Esophagus muscularis mucosa (tissue), 4 donors: ENCODE results near the gene TMEM106B. TPM values are rescaled to one million over a fixed set of nuclear protein-coding genes. Genes with fewer than 3 reads are reported as not detected.

ENCODE experiments used
- DNase-seq: peaks from one replicate; pipeline ENCODE4 v3.0.0-alpha.2; 2017; ENCODE audit errors: extremely low spot score
- H3K27ac ChIP-seq, 4 donors: fragments of 200-600 bp; sonication (generic); replicated peaks in 1 of 4; 1 replicate in 3 of 4; 2 replicates in 1 of 4; pipeline ENCODE4 v1.5.1; 2016 to 2019; ENCODE audit warnings: mild to moderate bottlenecking in 1 of 4
- H3K27me3 ChIP-seq, 4 donors: fragments of 200-600 bp; sonication (generic); one replicate each; pipeline versions ENCODE4 v1.5.1 to v1.6.0; 2016 to 2019
- H3K36me3 ChIP-seq, 4 donors: fragments of 200-600 bp; sonication (generic); one replicate each; pipeline ENCODE4 v1.5.1; 2016 to 2019
- H3K4me1 ChIP-seq, 4 donors: fragments of 200-600 bp; sonication (generic); one replicate each; pipeline ENCODE4 v1.5.1; 2016 to 2019
- H3K4me3 ChIP-seq, 4 donors: fragments of 200-600 bp; sonication (generic); 1 replicate in 2 of 4; 2 replicates in 2 of 4; pipeline ENCODE4 v1.5.1; 2016 to 2019; ENCODE audit warnings: mild to moderate bottlenecking in 4 of 4, moderate library complexity in 1 of 4
- H3K9me3 ChIP-seq, 4 donors: fragments of 200-600 bp; sonication (generic); 1 replicate in 3 of 4; 2 replicates in 1 of 4; pipeline ENCODE4 v1.5.1; 2016 to 2019
- CTCF ChIP-seq, 3 experiments: fragments of 200-600 bp in 2 of 3; fragments of 450-650 bp in 1 of 3; sonication (generic) in 2 of 3; IDR thresholded peaks; one replicate each; pipeline ENCODE4 v1.5.1; 2017 to 2019; ENCODE audit warnings: antibody characterized with exemption in 3 of 3, mild to moderate bottlenecking in 2 of 3, moderate library complexity in 1 of 3
- EP300 ChIP-seq: sonication (generic); formaldehyde crosslinking; IDR thresholded peaks from one replicate; pipeline ENCODE4 v1.6.1; 2017; ENCODE audit warnings: antibody characterized with exemption
- POLR2A ChIP-seq: fragments of 450-650 bp; IDR thresholded peaks from one replicate; pipeline ENCODE4 v1.6.1; 2017; ENCODE audit warnings: antibody characterized with exemption, moderate library complexity, mild to moderate bottlenecking, low read depth
- POLR2AphosphoS5 ChIP-seq, 2 donors: sonication (generic); formaldehyde crosslinking; IDR thresholded peaks; one replicate each; pipeline ENCODE4 v1.6.1; 2017; ENCODE audit warnings: antibody characterized with exemption in 2 of 2
- WGBS: methylation state at CpG from one replicate; pipeline ENCODE4 v1.1.5; 2018; 5-methylcytosine and 5-hydroxymethylcytosine counted together
- intact Hi-C: fragments of 100-400 bp; cut with DNase I; formaldehyde crosslinking; loops from one replicate; pipeline ENCODE4 v1.15.1; 2023
- total RNA-seq, 4 donors: library from RNA; depleted of rRNA; stranded (reverse); fragments of >200 nt; gene quantifications; one replicate each; pipeline versions ENCODE4 v1.1.0 to v1.2.1, GENCODE V29; 2016

The TMEM106B gene
- total RNA-seq, 4 donors from 2014 or later: 39.3 to 49.8 (median 44.1) TPM

GRCh38 chr7:12207046-12207445 is 4.0 kb upstream of the TMEM106B start:
- DNase-seq: no peak
- Histone ChIP-seq H3K9me3 (no peaks in the 10 kb centered on the region), H3K27ac (no peak overlapping the region), H3K27me3 (no peaks in the 10 kb centered on the region), H3K4me1 (peaks cover 2 to 9% (median 6%) of the 10 kb centered on the region in 4 donors), H3K4me3 (no peak overlapping the region), H3K36me3 (no peaks in the 10 kb centered on the region)
- intact Hi-C loops: no loop called here
- no peak for TF ChIP-seq CTCF (IDR thresholded peaks at IDR 0.05)
- WGBS: 55% methylated on average over 2 of the region's 2 CpGs

GRCh38 chr7:12209221-12209620 is 1.9 kb upstream of the TMEM106B start:
- Histone ChIP-seq H3K27me3 (no peaks in the 10 kb centered on the region), H3K36me3 (no peaks in the 10 kb centered on the region), H3K4me1 (peaks cover 10 to 23% (median 17%) of the 10 kb centered on the region in 4 donors), H3K9me3 (no peaks in the 10 kb centered on the region), H3K4me3 (no peak overlapping the region), H3K27ac (no peak overlapping the region)
- intact Hi-C loops: no loop called here
- TF ChIP-seq CTCF (IDR thresholded peaks at IDR 0.05): no peak
- TF ChIP-seq POLR2AphosphoS5 (IDR thresholded peaks at IDR 0.05): no peak
- no peak for TF ChIP-seq POLR2A
- no peak for TF ChIP-seq EP300
- no peak for DNase-seq
- 68% methylated on average over 1 of the region's 1 CpG for WGBS

- H3K9me3 ChIP-seq: no peaks in the 10 kb centered on the region
- intact Hi-C loops: no loop called here
- TF ChIP-seq POLR2A (no peak), EP300 (no peak), POLR2AphosphoS5 (IDR thresholded peaks at IDR 0.05) (no peak), CTCF (IDR thresholded peaks at IDR 0.05) (no peak)
- H3K27ac ChIP-seq: peak overlapping the region; percentile 91 to 94 (median 92)
- H3K4me3 ChIP-seq: peak overlapping the region; percentile 72 to 91 (median 80)
- WGBS: 3% methylated on average over 26 of the region's 26 CpGs
- DNase-seq: no peak
- no peaks in the 10 kb centered on the region for H3K27me3 ChIP-seq
- peaks cover 0 to 4% (median under 1%) of the 10 kb centered on the region in 4 donors for H3K36me3 ChIP-seq
- peaks cover 10 to 23% (median 17%) of the 10 kb centered on the region in 4 donors for H3K4me1 ChIP-seq
Observed at GRCh38 chr7:12210179-12211053, 678 bp upstream of the TMEM106B start.

GRCh38 chr7:12211711-12212485 is 804 bp downstream of the TMEM106B start:
- intact Hi-C loops: no loop called here
- Histone ChIP-seq H3K4me1 (peaks cover 10 to 23% (median 17%) of the 10 kb centered on the region in 4 donors), H3K4me3 (peak overlapping the region; percentile 72 to 91 (median 80)), H3K9me3 (no peaks in the 10 kb centered on the region), H3K27ac (peak overlapping the region; percentile 91 to 94 (median 92)), H3K27me3 (no peaks in the 10 kb centered on the region), H3K36me3 (peaks cover 0 to 14% (median 5%) of the 10 kb centered on the region in 4 donors)
- 29% methylated on average over 9 of the region's 9 CpGs for WGBS
- no peak for TF ChIP-seq POLR2A
- no peak for TF ChIP-seq EP300
- TF ChIP-seq POLR2AphosphoS5 (IDR thresholded peaks at IDR 0.05): no peak
- TF ChIP-seq CTCF (IDR thresholded peaks at IDR 0.05): no peak
- no peak for DNase-seq
